Stomach (tissue), 4 donors: ENCODE data around the gene SPINK5.

Experiments used
- EP300 ChIP-seq: sonication (generic); formaldehyde crosslinking; IDR thresholded peaks from one replicate; pipeline ENCODE4 v1.6.1; 2017; ENCODE audit warnings: antibody characterized with exemption
- POLR2AphosphoS5 ChIP-seq, 3 donors: sonication (generic); formaldehyde crosslinking; IDR thresholded peaks; one replicate each; pipeline ENCODE4 v1.6.1; 2016; ENCODE audit warnings: antibody characterized with exemption in 3 of 3
- TF ChIP-seq, protein P1 (sequence below), 7 experiments: fragments of 450-650 bp in 4 of 7; fragments of 200-600 bp in 3 of 7; sonication (generic) in 3 of 7; IDR thresholded peaks; one replicate each; pipeline ENCODE4 v1.5.1; 2016 to 2019; ENCODE audit warnings: antibody characterized with exemption in 7 of 7, control low read depth in 2 of 7, mild to moderate bottlenecking in 1 of 7

DNA sequence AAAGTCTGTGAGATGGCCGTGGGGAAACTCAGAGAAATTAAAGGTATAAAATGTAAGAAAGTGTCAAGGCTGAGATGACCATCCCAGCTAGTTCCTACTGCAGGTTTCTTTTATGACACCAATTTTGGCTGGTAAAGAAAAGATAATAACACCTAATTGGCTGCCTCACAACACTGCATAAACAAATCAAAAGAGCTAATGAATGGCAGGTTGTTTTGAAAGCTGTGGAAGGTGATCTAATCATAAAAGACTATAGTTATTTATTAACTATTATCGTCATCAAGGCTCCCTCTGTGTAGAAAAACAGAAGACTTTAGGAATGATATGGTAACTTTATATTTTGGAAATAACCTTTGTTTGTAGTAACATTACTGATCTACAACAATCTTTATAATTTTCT, 3.5 kb upstream of the SPINK5 start:
- TF ChIP-seq, protein P1, sequence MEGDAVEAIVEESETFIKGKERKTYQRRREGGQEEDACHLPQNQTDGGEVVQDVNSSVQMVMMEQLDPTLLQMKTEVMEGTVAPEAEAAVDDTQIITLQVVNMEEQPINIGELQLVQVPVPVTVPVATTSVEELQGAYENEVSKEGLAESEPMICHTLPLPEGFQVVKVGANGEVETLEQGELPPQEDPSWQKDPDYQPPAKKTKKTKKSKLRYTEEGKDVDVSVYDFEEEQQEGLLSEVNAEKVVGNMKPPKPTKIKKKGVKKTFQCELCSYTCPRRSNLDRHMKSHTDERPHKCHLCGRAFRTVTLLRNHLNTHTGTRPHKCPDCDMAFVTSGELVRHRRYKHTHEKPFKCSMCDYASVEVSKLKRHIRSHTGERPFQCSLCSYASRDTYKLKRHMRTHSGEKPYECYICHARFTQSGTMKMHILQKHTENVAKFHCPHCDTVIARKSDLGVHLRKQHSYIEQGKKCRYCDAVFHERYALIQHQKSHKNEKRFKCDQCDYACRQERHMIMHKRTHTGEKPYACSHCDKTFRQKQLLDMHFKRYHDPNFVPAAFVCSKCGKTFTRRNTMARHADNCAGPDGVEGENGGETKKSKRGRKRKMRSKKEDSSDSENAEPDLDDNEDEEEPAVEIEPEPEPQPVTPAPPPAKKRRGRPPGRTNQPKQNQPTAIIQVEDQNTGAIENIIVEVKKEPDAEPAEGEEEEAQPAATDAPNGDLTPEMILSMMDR (IDR thresholded peaks at IDR 0.05): no peak
- TF ChIP-seq POLR2AphosphoS5 (IDR thresholded peaks at IDR 0.05) (no peak), EP300 (no peak)
